Astrocyte (in vitro differentiated cells and primary cell): ENCODE results near the gene LIPG. TPM values are rescaled to one million over a fixed set of nuclear protein-coding genes. Genes with fewer than 3 reads are reported as not detected.

Experiments used
- DNase-seq: peaks from one replicate; pipeline ENCODE4 v3.0.0-alpha.2; 2010; ENCODE audit warnings: low read depth
- FAIRE-seq: peaks from 2 replicates; lab custom pipeline; 2011; peaks lifted over from hg19 to GRCh38; lab: Jason Lieb, UNC
- H2AFZ ChIP-seq: 2 replicates; pipeline ENCODE4 v1.6.0; 2012; ENCODE audit warnings: low read depth, low read length, inconsistent platforms
- H3K27ac ChIP-seq: 2 replicates; pipeline ENCODE4 v1.5.1; 2011; ENCODE audit warnings: low read depth, low read length, inconsistent platforms
- H3K27me3 ChIP-seq: 2 replicates; pipeline ENCODE4 v1.6.0; 2011; ENCODE audit warnings: low read length, inconsistent platforms; ENCODE audit not compliant: insufficient read depth
- H3K36me3 ChIP-seq: 2 replicates; pipeline ENCODE4 v1.5.1; 2011; ENCODE audit warnings: low read length, inconsistent platforms; ENCODE audit not compliant: insufficient read depth
- H3K4me1 ChIP-seq: 2 replicates; pipeline ENCODE4 v1.5.1; 2011; ENCODE audit warnings: low read length, inconsistent platforms; ENCODE audit not compliant: insufficient read depth
- H3K4me2 ChIP-seq: 2 replicates; pipeline ENCODE4 v1.6.0; 2012; ENCODE audit warnings: low read length, inconsistent platforms
- H3K4me3 ChIP-seq: 2 replicates; pipeline ENCODE4 v1.5.1; 2011; ENCODE audit warnings: low read depth, mild to moderate bottlenecking, low read length, inconsistent platforms; ENCODE audit not compliant: insufficient read depth
- H3K79me2 ChIP-seq: 2 replicates; pipeline ENCODE4 v1.6.0; 2012; ENCODE audit warnings: mild to moderate bottlenecking, low read length, inconsistent platforms; ENCODE audit not compliant: insufficient read depth
- H3K9ac ChIP-seq: 2 replicates; pipeline ENCODE4 v1.6.0; 2012; ENCODE audit warnings: mild to moderate bottlenecking, low read length, inconsistent platforms
- H3K9me3 ChIP-seq: 2 replicates; pipeline ENCODE4 v1.5.1; 2012; ENCODE audit warnings: low read depth, mild to moderate bottlenecking, low read length, inconsistent platforms; ENCODE audit not compliant: insufficient read depth
- H4K20me1 ChIP-seq: 2 replicates; pipeline ENCODE4 v1.6.0; 2012; ENCODE audit warnings: low read length, inconsistent platforms; ENCODE audit not compliant: insufficient read depth
- H3K27ac Mint-ChIP-seq: one replicate; pipeline ENCODE4 v1.8.0; 2021; ENCODE audit warnings: mild to moderate bottlenecking, mixed read lengths; ENCODE audit not compliant: unreplicated experiment
- H3K27me3 Mint-ChIP-seq: one replicate; pipeline ENCODE4 v1.8.0; 2021; ENCODE audit warnings: low read depth, mixed read lengths; ENCODE audit not compliant: unreplicated experiment
- H3K36me3 Mint-ChIP-seq: one replicate; pipeline ENCODE4 v1.8.0; 2021; ENCODE audit warnings: low read depth, mixed read lengths; ENCODE audit not compliant: unreplicated experiment
- H3K4me1 Mint-ChIP-seq: one replicate; pipeline ENCODE4 v1.8.0; 2021; ENCODE audit warnings: low read depth, mixed read lengths; ENCODE audit not compliant: unreplicated experiment
- H3K4me3 Mint-ChIP-seq: one replicate; pipeline ENCODE4 v1.8.0; 2021; ENCODE audit warnings: mild to moderate bottlenecking, moderate library complexity, mixed read lengths; ENCODE audit not compliant: unreplicated experiment
- H3K9me3 Mint-ChIP-seq: one replicate; pipeline ENCODE4 v1.8.0; 2021; ENCODE audit warnings: mild to moderate bottlenecking, mixed read lengths; ENCODE audit not compliant: unreplicated experiment
- CTCF ChIP-seq: IDR thresholded peaks from 2 replicates; pipeline ENCODE4 v1.5.1; 2011; ENCODE audit warnings: low read depth, mild to moderate bottlenecking, inconsistent platforms, low read length, moderate library complexity; ENCODE audit not compliant: insufficient read depth
- EZH2 ChIP-seq: IDR thresholded peaks from 2 replicates; pipeline ENCODE4 v1.6.1; 2012; ENCODE audit warnings: mild to moderate bottlenecking, low read length, inconsistent platforms; ENCODE audit not compliant: insufficient read depth
- total RNA-seq: library from RNA; stranded (reverse); gene quantifications from 2 replicates; pipeline ENCODE4 v1.2.1, GENCODE V29; 2021

The LIPG gene
- total RNA-seq, 1 donor from 2014 or later, result 18.3 TPM

GRCh38 chr18:49617329-49617695, 55.5 kb downstream of the LIPG start:
- peaks cover 30% of the 10 kb centered on the region for H3K27me3 ChIP-seq
- Mint-ChIP-seq H3K4me1 (peaks cover 30% of the 10 kb centered on the region), H3K36me3 (no peaks in the 10 kb centered on the region), H3K9me3 (peaks cover 2% of the 10 kb centered on the region), H3K27ac (no peak overlapping the region), H3K4me3 (no peak overlapping the region), H3K27me3 (peaks cover 18% of the 10 kb centered on the region)
- no peaks in the 10 kb centered on the region for H4K20me1 ChIP-seq
- TF ChIP-seq CTCF, result no peak
- H3K4me1 ChIP-seq, result peaks cover 6% of the 10 kb centered on the region
- H3K9ac ChIP-seq, result no peak overlapping the region
- H3K9me3 ChIP-seq, result no peaks in the 10 kb centered on the region
- no peak for DNase-seq
- H2AFZ ChIP-seq, result no peak overlapping the region
- H3K27ac ChIP-seq, result no peak overlapping the region
- H3K36me3 ChIP-seq, result no peaks in the 10 kb centered on the region
- H3K4me2 ChIP-seq, result no peak overlapping the region
- FAIRE-seq, result no peak
- H3K4me3 ChIP-seq, result no peak overlapping the region
- no peaks in the 10 kb centered on the region for H3K79me2 ChIP-seq

- DNase-seq (no peak), FAIRE-seq (no peak)
- Mint-ChIP-seq H3K27ac (no peak overlapping the region), H3K36me3 (no peaks in the 10 kb centered on the region), H3K27me3 (peaks cover 21% of the 10 kb centered on the region), H3K4me1 (peaks cover 25% of the 10 kb centered on the region), H3K4me3 (no peak overlapping the region), H3K9me3 (peaks cover 2% of the 10 kb centered on the region)
- Histone ChIP-seq H3K9ac (no peak overlapping the region), H3K79me2 (no peaks in the 10 kb centered on the region), H2AFZ (no peak overlapping the region), H3K4me2 (no peak overlapping the region), H3K9me3 (no peaks in the 10 kb centered on the region), H4K20me1 (no peaks in the 10 kb centered on the region), H3K4me3 (no peak overlapping the region), H3K36me3 (no peaks in the 10 kb centered on the region), H3K27ac (no peak overlapping the region), H3K27me3 (peaks cover 35% of the 10 kb centered on the region), H3K4me1 (peaks cover 2% of the 10 kb centered on the region)
- no peak for TF ChIP-seq EZH2
- no peak for TF ChIP-seq CTCF
Observed at GRCh38 chr18:49617865-49618264, 56.0 kb downstream of the LIPG start.

GRCh38 chr18:49618742-49619681, 57.2 kb downstream of the LIPG start:
- H2AFZ ChIP-seq, result no peak overlapping the region
- no peaks in the 10 kb centered on the region for H3K36me3 Mint-ChIP-seq
- H3K27me3 Mint-ChIP-seq, result peaks cover 21% of the 10 kb centered on the region
- H3K9me3 Mint-ChIP-seq, result peaks cover 2% of the 10 kb centered on the region
- H3K4me1 ChIP-seq, result no peaks in the 10 kb centered on the region
- no peak overlapping the region for H3K4me2 ChIP-seq
- no peaks in the 10 kb centered on the region for H3K79me2 ChIP-seq
- H3K9ac ChIP-seq, result no peak overlapping the region
- H3K4me1 Mint-ChIP-seq, result peaks cover 15% of the 10 kb centered on the region
- no peaks in the 10 kb centered on the region for H3K36me3 ChIP-seq
- DNase-seq, result no peak
- TF ChIP-seq EZH2 (no peak), CTCF (no peak)
- no peak overlapping the region for H3K4me3 Mint-ChIP-seq
- H3K27me3 ChIP-seq, result peaks cover 36% of the 10 kb centered on the region
- peak overlapping the region; percentile 60 for H3K27ac Mint-ChIP-seq
- no peaks in the 10 kb centered on the region for H4K20me1 ChIP-seq
- no peak overlapping the region for H3K4me3 ChIP-seq
- H3K9me3 ChIP-seq, result no peaks in the 10 kb centered on the region
- FAIRE-seq, result no peak
- no peak overlapping the region for H3K27ac ChIP-seq
